ENCODE results near the gene WWP2. TPM values are rescaled to one million over a fixed set of nuclear protein-coding genes. Genes with fewer than 3 reads are reported as not detected.

Gene WWP2
- polyA plus RNA-seq, 6 donors from 2014 or later: 26.3 to 59.7 (median 39.3) TPM

- DNase-seq: no peak
- peaks cover 9 to 14% of the 10 kb centered on the region in 2 donors for H3K36me3 Mint-ChIP-seq
- no peaks in the 10 kb centered on the region for H3K4me1 Mint-ChIP-seq
- H3K9me3 Mint-ChIP-seq: no peaks in the 10 kb centered on the region
- no peak for ATAC-seq (ENCODE audit: low read depth in 2 of 2)
- peak overlapping the region in 1 of 6 donors; percentile 53 for H3K27ac Mint-ChIP-seq
- H3K4me3 Mint-ChIP-seq: no peak overlapping the region
- no peaks in the 10 kb centered on the region for H3K27me3 Mint-ChIP-seq
Observed at GRCh38 chr16:69928856-69929400, 166.8 kb downstream of the WWP2 start.

GRCh38 chr16:69929480-69929879, 167.3 kb downstream of the WWP2 start:
- Mint-ChIP-seq H3K4me1 (no peaks in the 10 kb centered on the region), H3K27ac (no peak overlapping the region), H3K9me3 (no peaks in the 10 kb centered on the region), H3K27me3 (no peaks in the 10 kb centered on the region), H3K4me3 (no peak overlapping the region), H3K36me3 (peaks cover 9 to 14% of the 10 kb centered on the region in 2 donors)
- no peak for DNase-seq
- no peak for ATAC-seq (ENCODE audit: low read depth in 2 of 2)

GRCh38 chr16:69930117-69930776, 168.1 kb downstream of the WWP2 start:
- peaks cover 9 to 11% of the 10 kb centered on the region in 2 donors for H3K36me3 Mint-ChIP-seq
- DNase-seq (peak; percentile 31), ATAC-seq (ENCODE audit: low read depth in 2 of 2) (peak; percentile 68 to 69)
- no peaks in the 10 kb centered on the region for H3K9me3 Mint-ChIP-seq
- H3K27ac Mint-ChIP-seq: peak overlapping the region in 2 of 6 donors; percentile 8 to 62
- H3K27me3 Mint-ChIP-seq: no peaks in the 10 kb centered on the region
- no peak overlapping the region for H3K4me3 Mint-ChIP-seq
- H3K4me1 Mint-ChIP-seq: no peaks in the 10 kb centered on the region

GRCh38 chr16:69931631-69932030, 169.5 kb downstream of the WWP2 start:
- H3K36me3 Mint-ChIP-seq: peaks cover 8 to 9% of the 10 kb centered on the region in 2 donors
- H3K9me3 Mint-ChIP-seq: no peaks in the 10 kb centered on the region

GRCh38 chr16:69932228-69932627, 170.1 kb downstream of the WWP2 start:
- H3K9me3 Mint-ChIP-seq: no peaks in the 10 kb centered on the region
- H3K4me1 Mint-ChIP-seq: no peaks in the 10 kb centered on the region
- H3K4me3 Mint-ChIP-seq: no peak overlapping the region
- no peaks in the 10 kb centered on the region for H3K27me3 Mint-ChIP-seq
- no peak overlapping the region for H3K27ac Mint-ChIP-seq
- DNase-seq: no peak
- ATAC-seq (ENCODE audit: low read depth in 2 of 2): no peak
- H3K36me3 Mint-ChIP-seq: peaks cover 8 to 9% of the 10 kb centered on the region in 2 donors

More at GRCh38 chr16:69931631-69932030, 169.5 kb downstream of the WWP2 start:
- Mint-ChIP-seq H3K27me3 (no peaks in the 10 kb centered on the region), H3K27ac (peak overlapping the region in 1 of 6 donors; percentile 26), H3K4me1 (no peaks in the 10 kb centered on the region), H3K4me3 (no peak overlapping the region)
- ATAC-seq (ENCODE audit: low read depth in 2 of 2) (no peak), DNase-seq (no peak)

- Mint-ChIP-seq H3K27me3 (no peaks in the 10 kb centered on the region), H3K9me3 (no peaks in the 10 kb centered on the region), H3K4me3 (no peak overlapping the region), H3K27ac (peak overlapping the region in 1 of 6 donors; percentile 83), H3K36me3 (peaks cover 8 to 9% of the 10 kb centered on the region in 2 donors), H3K4me1 (no peaks in the 10 kb centered on the region)
- no peak for DNase-seq
- no peak for ATAC-seq (ENCODE audit: low read depth in 2 of 2)
Observed at GRCh38 chr16:69932691-69933392, 170.7 kb downstream of the WWP2 start.

- H3K27me3 Mint-ChIP-seq: no peaks in the 10 kb centered on the region
- no peak for DNase-seq
- H3K36me3 Mint-ChIP-seq: peaks cover 8 to 9% of the 10 kb centered on the region in 2 donors
- H3K27ac Mint-ChIP-seq: peak overlapping the region in 2 of 6 donors; percentile 69 to 75
- ATAC-seq (ENCODE audit: low read depth in 2 of 2): no peak
- no peaks in the 10 kb centered on the region for H3K4me1 Mint-ChIP-seq
- H3K9me3 Mint-ChIP-seq: no peaks in the 10 kb centered on the region
- no peak overlapping the region for H3K4me3 Mint-ChIP-seq
Observed at GRCh38 chr16:69934044-69934443, 171.9 kb downstream of the WWP2 start.

- no peaks in the 10 kb centered on the region for H3K4me1 Mint-ChIP-seq
- H3K9me3 Mint-ChIP-seq: no peaks in the 10 kb centered on the region
- ATAC-seq (ENCODE audit: low read depth in 2 of 2) (no peak), DNase-seq (no peak)
- H3K36me3 Mint-ChIP-seq: peaks cover 7 to 8% of the 10 kb centered on the region in 2 donors
- no peaks in the 10 kb centered on the region for H3K27me3 Mint-ChIP-seq
- no peak overlapping the region for H3K4me3 Mint-ChIP-seq
- no peak overlapping the region for H3K27ac Mint-ChIP-seq
Observed at GRCh38 chr16:69934751-69935150, 172.6 kb downstream of the WWP2 start.

- ATAC-seq (ENCODE audit: low read depth in 2 of 2) (no peak), DNase-seq (no peak)
- Mint-ChIP-seq H3K4me3 (no peak overlapping the region), H3K4me1 (no peaks in the 10 kb centered on the region), H3K27me3 (no peaks in the 10 kb centered on the region), H3K9me3 (no peaks in the 10 kb centered on the region), H3K36me3 (peaks cover 2 to 8% of the 10 kb centered on the region in 2 donors), H3K27ac (no peak overlapping the region)
Observed at GRCh38 chr16:69935278-69935711, 173.2 kb downstream of the WWP2 start.

GRCh38 chr16:69935740-69936139, 173.6 kb downstream of the WWP2 start:
- Mint-ChIP-seq H3K9me3 (no peaks in the 10 kb centered on the region), H3K4me1 (no peaks in the 10 kb centered on the region), H3K27ac (no peak overlapping the region), H3K36me3 (peaks cover 0 to 8% of the 10 kb centered on the region in 2 donors), H3K4me3 (no peak overlapping the region), H3K27me3 (no peaks in the 10 kb centered on the region)
- ATAC-seq (ENCODE audit: low read depth in 2 of 2): no peak
- DNase-seq: no peak

- Mint-ChIP-seq H3K36me3 (peaks cover 0 to 8% of the 10 kb centered on the region in 2 donors), H3K27ac (no peak overlapping the region)
Observed at GRCh38 chr16:69936252-69936651, 174.1 kb downstream of the WWP2 start.

GRCh38 chr16:69936751-69937211, 174.6 kb downstream of the WWP2 start:
- no peak overlapping the region for H3K27ac Mint-ChIP-seq
- H3K27me3 Mint-ChIP-seq: no peaks in the 10 kb centered on the region
- DNase-seq (no peak), ATAC-seq (ENCODE audit: low read depth in 2 of 2) (no peak)
- no peaks in the 10 kb centered on the region for H3K9me3 Mint-ChIP-seq
- H3K4me3 Mint-ChIP-seq: no peak overlapping the region
- peaks cover 0 to 8% of the 10 kb centered on the region in 2 donors for H3K36me3 Mint-ChIP-seq
- no peaks in the 10 kb centered on the region for H3K4me1 Mint-ChIP-seq

More at GRCh38 chr16:69936252-69936651, 174.1 kb downstream of the WWP2 start:
- Mint-ChIP-seq H3K4me1 (no peaks in the 10 kb centered on the region), H3K4me3 (no peak overlapping the region), H3K27me3 (no peaks in the 10 kb centered on the region), H3K9me3 (no peaks in the 10 kb centered on the region)
- no peak for DNase-seq
- ATAC-seq (ENCODE audit: low read depth in 2 of 2): no peak

- H3K36me3 Mint-ChIP-seq: peaks cover 0 to 8% of the 10 kb centered on the region in 2 donors
- no peaks in the 10 kb centered on the region for H3K4me1 Mint-ChIP-seq
- no peak overlapping the region for H3K27ac Mint-ChIP-seq
- H3K9me3 Mint-ChIP-seq: no peaks in the 10 kb centered on the region
- no peaks in the 10 kb centered on the region for H3K27me3 Mint-ChIP-seq
- ATAC-seq (ENCODE audit: low read depth in 2 of 2) (no peak), DNase-seq (no peak)
- no peak overlapping the region for H3K4me3 Mint-ChIP-seq
Observed at GRCh38 chr16:69937465-69937951, 175.4 kb downstream of the WWP2 start.

Data from naive B cell (primary cell).